Measurements from ENCODE around the gene CAMK1G. TPM values are rescaled to one million over a fixed set of nuclear protein-coding genes. Genes with fewer than 3 reads are reported as not detected.

The CAMK1G gene
- polyA plus RNA-seq, 1 donor (not counting 4 experiments of a cell fraction or from before 2014, with no cell fraction given) = not detected

DNA sequence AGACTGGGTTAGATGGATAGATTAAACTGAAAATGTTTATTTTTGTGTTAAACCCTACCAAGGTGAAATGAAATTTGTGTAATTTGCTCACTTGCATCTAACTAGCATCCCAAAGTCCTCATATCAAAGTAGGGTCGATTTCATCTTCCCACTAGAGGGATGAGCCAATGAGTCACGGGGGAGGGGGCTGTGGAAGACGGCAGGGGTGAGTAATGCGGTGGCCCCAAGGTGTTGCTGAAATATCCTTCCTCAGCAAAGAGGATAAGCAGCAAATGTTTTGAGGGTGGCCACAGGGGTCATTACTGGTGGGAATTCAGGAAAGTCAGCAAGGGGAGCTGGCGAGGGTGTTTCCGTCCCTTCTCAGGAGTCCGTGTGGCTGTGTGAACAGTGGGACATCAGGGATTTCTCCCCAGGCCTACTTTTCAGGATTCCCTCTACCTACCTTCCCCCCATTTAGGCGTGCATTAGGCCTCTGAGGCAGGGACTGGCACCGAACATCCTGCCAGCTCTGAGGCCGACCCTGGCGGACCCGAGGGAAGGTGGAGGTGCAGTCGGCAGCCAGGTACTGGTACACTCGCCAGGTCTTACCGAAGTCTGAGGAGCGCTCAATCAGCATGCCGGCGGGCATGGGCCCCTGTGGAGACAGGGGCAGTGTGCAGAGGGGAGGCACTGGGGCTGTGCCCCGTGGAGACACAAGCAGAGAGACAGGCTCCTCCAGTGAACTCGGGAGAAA lies 50.7 kb downstream of the CAMK1G start:
- no peak overlapping the region for H3K4me2 ChIP-seq (ENCODE audit: control insufficient read depth, extremely low read depth, insufficient read depth, low read depth, low read length)
- H2AFZ ChIP-seq (ENCODE audit: control insufficient read depth, low read length) = no peak overlapping the region
- no peaks in the 10 kb centered on the region for H3K27me3 ChIP-seq (ENCODE audit: control insufficient read depth, extremely low read depth, insufficient read depth, low read length)
- TF ChIP-seq EZH2 (IDR thresholded peaks at IDR 0.05; ENCODE audit: low read length) = no peak
- TF ChIP-seq, protein P1, sequence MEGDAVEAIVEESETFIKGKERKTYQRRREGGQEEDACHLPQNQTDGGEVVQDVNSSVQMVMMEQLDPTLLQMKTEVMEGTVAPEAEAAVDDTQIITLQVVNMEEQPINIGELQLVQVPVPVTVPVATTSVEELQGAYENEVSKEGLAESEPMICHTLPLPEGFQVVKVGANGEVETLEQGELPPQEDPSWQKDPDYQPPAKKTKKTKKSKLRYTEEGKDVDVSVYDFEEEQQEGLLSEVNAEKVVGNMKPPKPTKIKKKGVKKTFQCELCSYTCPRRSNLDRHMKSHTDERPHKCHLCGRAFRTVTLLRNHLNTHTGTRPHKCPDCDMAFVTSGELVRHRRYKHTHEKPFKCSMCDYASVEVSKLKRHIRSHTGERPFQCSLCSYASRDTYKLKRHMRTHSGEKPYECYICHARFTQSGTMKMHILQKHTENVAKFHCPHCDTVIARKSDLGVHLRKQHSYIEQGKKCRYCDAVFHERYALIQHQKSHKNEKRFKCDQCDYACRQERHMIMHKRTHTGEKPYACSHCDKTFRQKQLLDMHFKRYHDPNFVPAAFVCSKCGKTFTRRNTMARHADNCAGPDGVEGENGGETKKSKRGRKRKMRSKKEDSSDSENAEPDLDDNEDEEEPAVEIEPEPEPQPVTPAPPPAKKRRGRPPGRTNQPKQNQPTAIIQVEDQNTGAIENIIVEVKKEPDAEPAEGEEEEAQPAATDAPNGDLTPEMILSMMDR (optimal IDR thresholded peaks at IDR 0.05 in 1 of 3, IDR thresholded peaks at IDR 0.05 in 1 of 3, conservative IDR thresholded peaks at IDR 0.05 in 1 of 3; ENCODE audit: extremely low read depth in 1 of 3, insufficient read depth in 2 of 3, low read length in 3 of 3) = no peak
- H3K9me1 ChIP-seq (ENCODE audit: control insufficient read depth, extremely low read depth, insufficient read depth, low read length) = no peaks in the 10 kb centered on the region
- H3K9me3 ChIP-seq (ENCODE audit: control insufficient read depth, low read depth, low read length) = no peaks in the 10 kb centered on the region
- H3K79me2 ChIP-seq (ENCODE audit: control insufficient read depth, insufficient read depth, low read length) = peaks cover 12% of the 10 kb centered on the region
- H4K20me1 ChIP-seq (ENCODE audit: control insufficient read depth, extremely low read depth, insufficient read depth, low read length) = peaks cover 89% of the 10 kb centered on the region
- peaks cover 71 to 85% of the 10 kb centered on the region in 2 experiments for H3K36me3 ChIP-seq (ENCODE audit: control insufficient read depth in 2 of 2, extremely low read depth in 1 of 2, insufficient read depth in 2 of 2, low read length in 2 of 2)
- DNase-seq (ENCODE audit: low read depth, low spot score) (no peak), FAIRE-seq (no peak)
- H3K4me3 ChIP-seq (ENCODE audit: control insufficient read depth in 2 of 3, extremely low read depth in 1 of 3, insufficient read depth in 2 of 3, low read depth in 1 of 3, low read length in 3 of 3) = no peak overlapping the region
- H3K9ac ChIP-seq (ENCODE audit: control insufficient read depth, extremely low read depth, insufficient read depth, low read length) = no peak overlapping the region
- H3K4me1 ChIP-seq (ENCODE audit: control insufficient read depth, extremely low read depth, insufficient read depth, low read length) = no peaks in the 10 kb centered on the region
- H3K27ac ChIP-seq (ENCODE audit: control insufficient read depth, insufficient read depth, low read length) = peak overlapping the region; percentile 54
- dilution Hi-C loops (cut with MboI; ENCODE audit: extremely low pct_ligation_motif_present, low sequenced_read_pairs) = no loop called here

GRCh38 chr1:209635850-209636249 lies 52.3 kb downstream of the CAMK1G start:
- Histone ChIP-seq H3K27me3 (ENCODE audit: control insufficient read depth, extremely low read depth, insufficient read depth, low read length) (no peaks in the 10 kb centered on the region), H3K4me3 (ENCODE audit: control insufficient read depth in 2 of 3, extremely low read depth in 1 of 3, insufficient read depth in 2 of 3, low read depth in 1 of 3, low read length in 3 of 3) (no peak overlapping the region), H3K27ac (ENCODE audit: control insufficient read depth, insufficient read depth, low read length) (no peak overlapping the region), H2AFZ (ENCODE audit: control insufficient read depth, low read length) (no peak overlapping the region), H3K9me3 (ENCODE audit: control insufficient read depth, low read depth, low read length) (no peaks in the 10 kb centered on the region), H3K79me2 (ENCODE audit: control insufficient read depth, insufficient read depth, low read length) (peaks cover 20% of the 10 kb centered on the region), H4K20me1 (ENCODE audit: control insufficient read depth, extremely low read depth, insufficient read depth, low read length) (peaks cover 83% of the 10 kb centered on the region), H3K36me3 (ENCODE audit: control insufficient read depth in 2 of 2, extremely low read depth in 1 of 2, insufficient read depth in 2 of 2, low read length in 2 of 2) (peaks cover 60 to 76% of the 10 kb centered on the region in 2 experiments), H3K9me1 (ENCODE audit: control insufficient read depth, extremely low read depth, insufficient read depth, low read length) (no peaks in the 10 kb centered on the region), H3K9ac (ENCODE audit: control insufficient read depth, extremely low read depth, insufficient read depth, low read length) (no peak overlapping the region), H3K4me2 (ENCODE audit: control insufficient read depth, extremely low read depth, insufficient read depth, low read depth, low read length) (no peak overlapping the region), H3K4me1 (ENCODE audit: control insufficient read depth, extremely low read depth, insufficient read depth, low read length) (no peaks in the 10 kb centered on the region)
- no peak for DNase-seq (ENCODE audit: low read depth, low spot score)
- TF ChIP-seq EZH2 (IDR thresholded peaks at IDR 0.05; ENCODE audit: low read length) = no peak
- TF ChIP-seq, protein P1 (optimal IDR thresholded peaks at IDR 0.05 in 1 of 3, IDR thresholded peaks at IDR 0.05 in 1 of 3, conservative IDR thresholded peaks at IDR 0.05 in 1 of 3; ENCODE audit: extremely low read depth in 1 of 3, insufficient read depth in 2 of 3, low read length in 3 of 3) = no peak
- FAIRE-seq = no peak
- dilution Hi-C loops (cut with MboI; ENCODE audit: extremely low pct_ligation_motif_present, low sequenced_read_pairs) = no loop called here
